Vagina (tissue), 2 donors: ENCODE results near the gene HIVEP2.

ENCODE experiments used
- POLR2A ChIP-seq, 2 donors: fragments of 450-650 bp; IDR thresholded peaks; one replicate each; pipeline ENCODE4 v1.6.1; 2017; ENCODE audit warnings: antibody characterized with exemption in 2 of 2, mild to moderate bottlenecking in 2 of 2, moderate library complexity in 2 of 2
- TF ChIP-seq, protein P1 (sequence below), 3 experiments: fragments of 450-650 bp in 2 of 3; fragments of 200-600 bp in 1 of 3; sonication (generic) in 1 of 3; IDR thresholded peaks; one replicate each; pipeline ENCODE4 v1.5.1; 2017 to 2019; ENCODE audit warnings: antibody characterized with exemption in 3 of 3, mild to moderate bottlenecking in 2 of 3, moderate library complexity in 2 of 3

DNA sequence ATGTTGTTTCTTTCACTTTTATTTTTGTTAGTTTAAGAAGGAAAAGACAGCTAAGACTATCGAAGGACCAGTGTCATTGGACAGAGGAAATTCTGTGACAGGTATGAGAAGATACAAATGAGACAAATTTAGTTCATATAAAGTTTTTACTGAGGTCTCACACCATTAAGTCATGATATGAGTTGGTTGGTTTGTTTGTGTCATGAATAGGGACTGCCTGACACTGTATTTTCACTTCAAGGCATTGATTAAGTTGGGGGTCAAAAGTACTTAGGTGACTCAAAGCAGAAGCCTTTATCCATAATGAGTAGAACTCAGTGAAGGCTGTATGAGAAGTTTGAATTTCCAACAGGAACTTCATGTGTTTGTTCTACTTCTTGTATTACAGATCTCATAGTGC lies 21.3 kb upstream of the HIVEP2 start:
- TF ChIP-seq, protein P1, sequence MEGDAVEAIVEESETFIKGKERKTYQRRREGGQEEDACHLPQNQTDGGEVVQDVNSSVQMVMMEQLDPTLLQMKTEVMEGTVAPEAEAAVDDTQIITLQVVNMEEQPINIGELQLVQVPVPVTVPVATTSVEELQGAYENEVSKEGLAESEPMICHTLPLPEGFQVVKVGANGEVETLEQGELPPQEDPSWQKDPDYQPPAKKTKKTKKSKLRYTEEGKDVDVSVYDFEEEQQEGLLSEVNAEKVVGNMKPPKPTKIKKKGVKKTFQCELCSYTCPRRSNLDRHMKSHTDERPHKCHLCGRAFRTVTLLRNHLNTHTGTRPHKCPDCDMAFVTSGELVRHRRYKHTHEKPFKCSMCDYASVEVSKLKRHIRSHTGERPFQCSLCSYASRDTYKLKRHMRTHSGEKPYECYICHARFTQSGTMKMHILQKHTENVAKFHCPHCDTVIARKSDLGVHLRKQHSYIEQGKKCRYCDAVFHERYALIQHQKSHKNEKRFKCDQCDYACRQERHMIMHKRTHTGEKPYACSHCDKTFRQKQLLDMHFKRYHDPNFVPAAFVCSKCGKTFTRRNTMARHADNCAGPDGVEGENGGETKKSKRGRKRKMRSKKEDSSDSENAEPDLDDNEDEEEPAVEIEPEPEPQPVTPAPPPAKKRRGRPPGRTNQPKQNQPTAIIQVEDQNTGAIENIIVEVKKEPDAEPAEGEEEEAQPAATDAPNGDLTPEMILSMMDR (IDR thresholded peaks at IDR 0.05) = no peak
- TF ChIP-seq POLR2A (IDR thresholded peaks at IDR 0.05) = no peak
